GM21737 (cell line): ENCODE data around the gene VPS8.

Source experiments
- ATAC-seq: cut with Tn5 transposase; IDR thresholded peaks from one replicate; pipeline ENCODE4 v1.9.1; 2021; ENCODE audit warnings: mild to moderate bottlenecking, moderate library complexity; ENCODE audit not compliant: unreplicated experiment

VPS8 gene

GRCh38 chr3:185049710-185050109, 237.7 kb downstream of the VPS8 start:
- ATAC-seq: no peak

- ATAC-seq: no peak
These were observed 239.8 kb downstream of the VPS8 start for GRCh38 chr3:185051801-185052200.

- ATAC-seq: no peak
These were observed 240.7 kb downstream of the VPS8 start for GRCh38 chr3:185052631-185053030.

- no peak for ATAC-seq
These were observed 244.9 kb downstream of the VPS8 start for GRCh38 chr3:185056908-185057307.

GRCh38 chr3:185057829-185058228, 245.9 kb downstream of the VPS8 start:
- no peak for ATAC-seq

GRCh38 chr3:185058796-185059195, 246.8 kb downstream of the VPS8 start:
- ATAC-seq: no peak

GRCh38 chr3:185059766-185060165, 247.8 kb downstream of the VPS8 start:
- ATAC-seq: no peak

- ATAC-seq: no peak
These were observed 248.7 kb downstream of the VPS8 start for GRCh38 chr3:185060655-185061054.

GRCh38 chr3:185062191-185062590, 250.2 kb downstream of the VPS8 start:
- no peak for ATAC-seq

GRCh38 chr3:185063431-185063830, 251.5 kb downstream of the VPS8 start:
- ATAC-seq: no peak

GRCh38 chr3:185065059-185065458, 253.1 kb downstream of the VPS8 start:
- ATAC-seq: no peak

GRCh38 chr3:185066251-185066650, 254.3 kb downstream of the VPS8 start:
- no peak for ATAC-seq

GRCh38 chr3:185067173-185067572, 255.2 kb downstream of the VPS8 start:
- no peak for ATAC-seq

- no peak for ATAC-seq
These were observed 257.4 kb downstream of the VPS8 start for GRCh38 chr3:185069037-185070030.

- ATAC-seq: no peak
These were observed 258.7 kb downstream of the VPS8 start for GRCh38 chr3:185070491-185071286.

- ATAC-seq: no peak
These were observed 259.4 kb downstream of the VPS8 start for GRCh38 chr3:185071287-185071800.

GRCh38 chr3:185075547-185075946, 263.6 kb downstream of the VPS8 start:
- no peak for ATAC-seq

GRCh38 chr3:185076219-185076618, 264.3 kb downstream of the VPS8 start:
- ATAC-seq: no peak

GRCh38 chr3:185079625-185080024, 267.7 kb downstream of the VPS8 start:
- ATAC-seq: no peak

- no peak for ATAC-seq
These were observed 269.6 kb downstream of the VPS8 start for GRCh38 chr3:185081521-185081920.

- ATAC-seq: no peak
These were observed 270.2 kb downstream of the VPS8 start for GRCh38 chr3:185082149-185082548.

GRCh38 chr3:185082829-185083228, 270.9 kb downstream of the VPS8 start:
- no peak for ATAC-seq
